ENCODE measurements around the gene MEX3D.

The MEX3D gene

DNA sequence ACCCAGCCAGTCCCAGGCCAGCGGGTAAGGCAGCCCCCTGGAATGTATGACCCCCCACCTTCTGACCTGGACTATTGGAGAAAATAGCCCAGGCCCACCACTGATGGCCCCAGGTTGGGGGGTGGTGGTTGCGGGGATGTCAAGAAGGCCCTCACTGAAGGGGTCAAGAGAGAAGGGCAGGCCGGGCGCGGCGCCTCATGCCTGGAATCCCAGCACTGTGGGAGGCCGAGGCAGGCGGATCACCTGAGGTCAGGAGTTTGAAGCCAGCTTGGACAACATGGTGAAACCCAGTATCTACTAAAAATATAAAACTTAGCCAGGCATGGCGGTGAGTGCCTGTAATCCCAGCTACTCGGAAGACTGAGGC lies 53.8 kb downstream of the MEX3D start:
- DNase-seq: no peak
- Mint-ChIP-seq H3K36me3 (ENCODE audit: low read depth) (no peaks in the 10 kb centered on the region), H3K27me3 (ENCODE audit: low read depth, poor library complexity) (peaks cover 84% of the 10 kb centered on the region), H3K9me3 (peaks cover 8% of the 10 kb centered on the region), H3K4me1 (peaks cover 13% of the 10 kb centered on the region), H3K27ac (no peak overlapping the region), H3K4me3 (no peak overlapping the region)
- TF ChIP-seq, protein P1, sequence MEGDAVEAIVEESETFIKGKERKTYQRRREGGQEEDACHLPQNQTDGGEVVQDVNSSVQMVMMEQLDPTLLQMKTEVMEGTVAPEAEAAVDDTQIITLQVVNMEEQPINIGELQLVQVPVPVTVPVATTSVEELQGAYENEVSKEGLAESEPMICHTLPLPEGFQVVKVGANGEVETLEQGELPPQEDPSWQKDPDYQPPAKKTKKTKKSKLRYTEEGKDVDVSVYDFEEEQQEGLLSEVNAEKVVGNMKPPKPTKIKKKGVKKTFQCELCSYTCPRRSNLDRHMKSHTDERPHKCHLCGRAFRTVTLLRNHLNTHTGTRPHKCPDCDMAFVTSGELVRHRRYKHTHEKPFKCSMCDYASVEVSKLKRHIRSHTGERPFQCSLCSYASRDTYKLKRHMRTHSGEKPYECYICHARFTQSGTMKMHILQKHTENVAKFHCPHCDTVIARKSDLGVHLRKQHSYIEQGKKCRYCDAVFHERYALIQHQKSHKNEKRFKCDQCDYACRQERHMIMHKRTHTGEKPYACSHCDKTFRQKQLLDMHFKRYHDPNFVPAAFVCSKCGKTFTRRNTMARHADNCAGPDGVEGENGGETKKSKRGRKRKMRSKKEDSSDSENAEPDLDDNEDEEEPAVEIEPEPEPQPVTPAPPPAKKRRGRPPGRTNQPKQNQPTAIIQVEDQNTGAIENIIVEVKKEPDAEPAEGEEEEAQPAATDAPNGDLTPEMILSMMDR (IDR thresholded peaks at IDR 0.05): no peak

DNA sequence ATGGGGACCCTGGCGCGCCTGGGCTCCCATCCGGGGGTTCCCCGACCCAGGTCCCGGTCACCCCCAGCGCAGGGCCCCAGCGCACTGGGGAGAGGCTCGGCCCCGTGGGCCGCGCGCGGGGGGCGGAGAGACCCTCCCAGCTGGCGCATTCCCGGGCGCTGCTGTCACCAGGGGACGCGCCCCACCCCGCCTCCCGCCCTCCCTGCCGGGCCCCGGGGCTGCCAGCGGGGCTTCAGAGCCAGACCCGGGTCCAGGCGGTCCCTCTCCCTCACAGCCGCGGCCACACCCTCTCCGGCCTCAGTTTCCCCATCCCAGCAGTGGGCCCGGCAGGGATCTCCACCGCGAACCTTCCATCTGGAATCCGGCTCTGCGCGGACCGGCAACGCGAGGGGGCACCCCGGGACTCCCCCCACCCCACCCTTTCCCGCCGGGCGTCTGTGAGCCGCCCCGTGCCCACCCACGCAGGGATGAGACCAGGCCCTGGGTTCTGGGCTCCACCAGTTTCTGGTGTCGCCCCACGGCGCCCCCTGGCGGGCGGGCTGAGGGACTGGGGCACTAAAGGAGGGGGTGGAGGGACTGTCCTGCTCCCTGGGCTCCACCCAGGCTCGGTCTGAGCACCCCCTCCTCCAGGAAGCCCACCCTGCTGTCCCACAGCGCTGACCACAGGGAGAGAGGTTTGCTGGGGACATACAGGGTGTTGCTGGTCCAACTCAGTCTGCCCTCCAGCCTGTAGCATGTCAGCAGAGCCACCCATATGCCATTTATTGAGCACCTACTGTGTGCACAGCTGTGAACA lies 54.4 kb downstream of the MEX3D start:
- H3K9me3 Mint-ChIP-seq: peaks cover 8% of the 10 kb centered on the region
- H3K36me3 Mint-ChIP-seq (ENCODE audit: low read depth): no peaks in the 10 kb centered on the region
- H3K4me1 Mint-ChIP-seq: peaks cover 13% of the 10 kb centered on the region
- H3K27ac Mint-ChIP-seq: no peak overlapping the region
- TF ChIP-seq, protein P1 (IDR thresholded peaks at IDR 0.05): peak; percentile 47
- peak; percentile 35 for DNase-seq
- peaks cover 84% of the 10 kb centered on the region for H3K27me3 Mint-ChIP-seq (ENCODE audit: low read depth, poor library complexity)
- no peak overlapping the region for H3K4me3 Mint-ChIP-seq

DNA sequence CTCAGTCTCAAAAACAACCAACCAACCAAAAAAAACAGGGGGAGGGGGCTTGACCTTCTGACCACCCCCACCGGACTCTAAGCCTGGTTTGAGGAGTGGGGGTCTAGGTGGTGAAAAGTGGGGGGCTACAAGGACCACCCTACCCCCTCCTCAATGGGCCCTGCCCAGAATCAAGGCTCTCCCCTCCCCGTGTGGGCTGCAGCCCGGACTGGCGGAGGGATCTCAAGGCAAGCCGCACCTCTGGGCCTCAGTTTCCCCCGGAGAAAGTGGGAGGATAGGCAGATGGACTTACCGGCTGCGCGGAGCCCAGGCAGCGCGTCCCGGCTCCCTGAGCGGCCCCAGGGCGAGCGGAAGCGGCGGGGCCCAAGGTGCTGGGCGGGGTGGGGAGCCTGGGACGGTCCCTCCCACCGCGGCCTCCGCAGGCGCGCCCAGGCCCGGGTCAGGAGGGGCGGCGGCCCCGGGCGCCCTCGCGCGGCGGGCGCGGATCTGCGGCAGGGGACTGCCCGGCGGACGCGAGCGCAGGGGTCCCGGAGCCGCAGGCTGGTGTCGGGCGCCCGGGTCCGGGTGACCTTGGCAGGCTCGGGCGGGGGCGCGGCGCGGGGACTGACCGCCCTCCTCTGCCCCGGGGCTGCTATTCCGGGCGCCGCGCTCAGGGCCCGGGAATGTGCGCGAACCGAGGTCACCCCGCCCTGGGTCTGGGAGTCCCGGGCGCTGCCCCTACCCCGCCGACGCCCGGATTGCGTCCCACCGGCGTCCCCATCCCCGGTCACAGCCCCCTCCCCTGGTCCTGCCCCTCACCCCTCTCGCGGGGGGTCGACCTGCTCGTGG lies 55.2 kb downstream of the MEX3D start, which contains the start of gene ADAMTSL5:
ADAMTSL5 (minus strand) TSS at position 349 of the 828 bp plus-strand sequence. CDS start 2,076 bp downstream, outside the sequence.
- peaks cover 8% of the 10 kb centered on the region for H3K9me3 Mint-ChIP-seq
- H3K27me3 Mint-ChIP-seq (ENCODE audit: low read depth, poor library complexity): peaks cover 80% of the 10 kb centered on the region
- TF ChIP-seq, protein P1 (IDR thresholded peaks at IDR 0.05): no peak
- no peak within 1 kb of the TSS for H3K27ac Mint-ChIP-seq
- peak within 1 kb of the TSS; percentile 44 for H3K4me3 Mint-ChIP-seq
- no peaks in the 10 kb centered on the region for H3K36me3 Mint-ChIP-seq (ENCODE audit: low read depth)
- peak; percentile 51 for DNase-seq
- peaks cover 13% of the 10 kb centered on the region for H3K4me1 Mint-ChIP-seq

DNA sequence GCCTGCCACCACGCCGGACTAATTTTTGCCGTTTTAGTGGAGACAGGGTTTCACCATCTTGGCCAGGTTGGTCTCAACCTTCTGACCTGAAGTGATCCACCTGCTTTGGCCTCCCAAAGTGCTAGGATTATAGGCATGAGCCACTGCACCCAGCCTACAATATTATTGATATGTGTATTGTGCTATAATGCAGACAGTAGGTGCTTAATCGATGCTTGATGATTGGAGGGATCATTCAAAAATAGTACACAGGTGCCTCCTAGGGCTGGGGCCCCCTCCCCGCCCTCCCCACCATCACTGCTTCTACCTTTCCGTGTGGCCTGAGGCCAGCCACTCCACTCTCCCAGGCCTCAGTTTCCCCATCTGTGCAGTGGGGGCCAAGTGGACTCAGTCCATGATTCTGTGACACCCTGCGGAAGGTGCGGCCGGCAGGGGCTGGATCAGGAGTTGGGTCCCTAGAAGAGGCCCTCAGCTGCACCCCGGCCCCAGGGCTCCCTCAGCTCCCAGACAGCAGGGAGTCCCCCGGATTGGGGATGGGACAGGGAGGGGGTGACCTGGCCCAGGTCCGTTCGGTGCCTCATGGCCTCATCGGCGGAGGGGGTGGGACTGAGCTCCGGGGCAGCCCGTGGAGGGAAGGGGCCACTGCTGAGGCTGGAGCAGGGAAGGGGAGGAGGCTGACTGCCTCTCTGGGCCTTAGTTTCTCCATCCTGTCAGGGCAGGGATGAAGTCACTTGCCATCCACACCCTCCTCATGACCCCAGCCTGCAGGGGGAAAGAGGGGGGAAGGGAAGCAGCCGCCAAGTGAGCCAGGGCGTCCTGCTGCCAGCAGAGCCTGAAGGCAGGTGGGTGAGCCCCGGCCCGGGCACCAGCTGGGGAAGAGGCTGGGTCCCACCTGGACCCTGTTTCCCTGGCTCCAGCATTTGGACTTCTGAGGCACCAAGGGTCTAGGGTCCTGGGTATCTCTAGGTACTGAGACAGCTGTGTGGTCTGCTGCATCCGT lies 56.5 kb downstream of the MEX3D start:
- Mint-ChIP-seq H3K36me3 (ENCODE audit: low read depth) (no peaks in the 10 kb centered on the region), H3K27ac (no peak overlapping the region), H3K4me3 (no peak overlapping the region), H3K4me1 (peaks cover 13% of the 10 kb centered on the region), H3K27me3 (ENCODE audit: low read depth, poor library complexity) (peaks cover 72% of the 10 kb centered on the region), H3K9me3 (peaks cover 3% of the 10 kb centered on the region)
- no peak for DNase-seq
- TF ChIP-seq, protein P1 (IDR thresholded peaks at IDR 0.05): no peak

DNA sequence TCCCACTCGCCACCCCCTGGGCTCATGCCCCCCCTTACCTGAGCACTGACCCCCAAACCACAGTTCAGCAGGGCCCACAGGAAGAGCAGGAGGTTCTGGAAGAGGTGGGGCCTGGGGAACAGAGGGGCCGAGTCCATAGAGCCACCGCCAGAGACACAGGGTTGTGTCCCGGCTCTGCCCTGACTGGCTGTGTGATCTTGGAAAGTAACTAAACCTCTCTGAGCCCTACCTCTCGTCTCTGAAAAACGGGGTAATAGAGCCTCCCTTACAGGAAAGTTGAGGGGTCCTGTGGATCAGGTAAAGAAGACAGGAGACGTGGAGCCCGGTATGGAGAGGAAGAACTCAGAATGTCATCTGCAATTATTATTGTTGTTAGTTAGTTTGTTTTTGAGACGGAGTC lies 57.3 kb downstream of the MEX3D start:
- Mint-ChIP-seq H3K9me3 (peaks cover 4% of the 10 kb centered on the region), H3K27ac (no peak overlapping the region)

More for the DNA sequence above, 57.3 kb downstream of the MEX3D start:
- TF ChIP-seq, protein P1 (IDR thresholded peaks at IDR 0.05): no peak
- no peaks in the 10 kb centered on the region for H3K36me3 Mint-ChIP-seq (ENCODE audit: low read depth)
- H3K4me3 Mint-ChIP-seq: no peak overlapping the region
- DNase-seq: no peak
- peaks cover 64% of the 10 kb centered on the region for H3K27me3 Mint-ChIP-seq (ENCODE audit: low read depth, poor library complexity)
- H3K4me1 Mint-ChIP-seq: peaks cover 13% of the 10 kb centered on the region

Data from nephron progenitor cell (in vitro differentiated cells).